ENCODE data around the gene GPR4. TPM values are rescaled to one million over a fixed set of nuclear protein-coding genes. Genes with fewer than 3 reads are reported as not detected.
A peak's percentile ranks its signal among the peaks of the same experiment; 100 is the strongest.

Gene GPR4
- total RNA-seq, 1 experiment from 2014 or later = 0.23 TPM

DNA sequence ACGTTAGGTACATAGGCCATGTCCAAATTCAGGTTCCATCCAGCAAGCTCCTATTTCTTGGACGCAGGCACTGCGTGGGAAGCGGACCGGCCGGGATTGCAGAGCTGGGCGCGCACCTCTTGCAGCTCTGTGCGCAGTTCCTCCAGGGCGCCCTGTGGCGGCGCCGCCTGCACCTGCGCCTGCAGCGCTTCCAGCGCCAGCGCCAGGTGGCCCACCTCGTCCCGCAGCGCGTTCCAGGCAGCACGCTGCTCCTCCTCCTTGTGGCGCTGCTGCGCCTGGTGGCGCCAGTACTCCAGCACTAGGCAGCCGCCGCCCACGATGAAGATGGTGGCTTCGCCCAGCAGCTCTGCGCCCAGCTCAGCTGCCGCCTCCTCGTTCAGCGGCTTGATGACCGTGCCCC is 48.5 kb downstream of the GPR4 start:
- TF ChIP-seq SIN3A (IDR thresholded peaks at IDR 0.05; ENCODE audit: borderline replicate concordance, insufficient read depth, low read depth, low read length) = no peak
- TF ChIP-seq, protein P1, sequence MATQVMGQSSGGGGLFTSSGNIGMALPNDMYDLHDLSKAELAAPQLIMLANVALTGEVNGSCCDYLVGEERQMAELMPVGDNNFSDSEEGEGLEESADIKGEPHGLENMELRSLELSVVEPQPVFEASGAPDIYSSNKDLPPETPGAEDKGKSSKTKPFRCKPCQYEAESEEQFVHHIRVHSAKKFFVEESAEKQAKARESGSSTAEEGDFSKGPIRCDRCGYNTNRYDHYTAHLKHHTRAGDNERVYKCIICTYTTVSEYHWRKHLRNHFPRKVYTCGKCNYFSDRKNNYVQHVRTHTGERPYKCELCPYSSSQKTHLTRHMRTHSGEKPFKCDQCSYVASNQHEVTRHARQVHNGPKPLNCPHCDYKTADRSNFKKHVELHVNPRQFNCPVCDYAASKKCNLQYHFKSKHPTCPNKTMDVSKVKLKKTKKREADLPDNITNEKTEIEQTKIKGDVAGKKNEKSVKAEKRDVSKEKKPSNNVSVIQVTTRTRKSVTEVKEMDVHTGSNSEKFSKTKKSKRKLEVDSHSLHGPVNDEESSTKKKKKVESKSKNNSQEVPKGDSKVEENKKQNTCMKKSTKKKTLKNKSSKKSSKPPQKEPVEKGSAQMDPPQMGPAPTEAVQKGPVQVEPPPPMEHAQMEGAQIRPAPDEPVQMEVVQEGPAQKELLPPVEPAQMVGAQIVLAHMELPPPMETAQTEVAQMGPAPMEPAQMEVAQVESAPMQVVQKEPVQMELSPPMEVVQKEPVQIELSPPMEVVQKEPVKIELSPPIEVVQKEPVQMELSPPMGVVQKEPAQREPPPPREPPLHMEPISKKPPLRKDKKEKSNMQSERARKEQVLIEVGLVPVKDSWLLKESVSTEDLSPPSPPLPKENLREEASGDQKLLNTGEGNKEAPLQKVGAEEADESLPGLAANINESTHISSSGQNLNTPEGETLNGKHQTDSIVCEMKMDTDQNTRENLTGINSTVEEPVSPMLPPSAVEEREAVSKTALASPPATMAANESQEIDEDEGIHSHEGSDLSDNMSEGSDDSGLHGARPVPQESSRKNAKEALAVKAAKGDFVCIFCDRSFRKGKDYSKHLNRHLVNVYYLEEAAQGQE (IDR thresholded peaks at IDR 0.05; ENCODE audit: insufficient read depth in 1 of 2, low read depth in 2 of 2, low read length in 1 of 2) = no peak
- no peak for TF ChIP-seq POLR2AphosphoS5 (IDR thresholded peaks at IDR 0.05; ENCODE audit: low read depth, low read length)
- ChIA-PET CTCF (no interaction called here), POLR2A (no interaction called here)
- intact Hi-C loops (cut with micrococcal nuclease; ENCODE audit: unreplicated experiment) = no loop called here
- no peak overlapping the region for H3K27ac ChIP-seq (ENCODE audit: low read length)
- H3K4me1 ChIP-seq (ENCODE audit: control insufficient read depth, insufficient read depth, low read length) = no peaks in the 10 kb centered on the region
- in situ Hi-C loops (cut with HindIII; ENCODE audit: low pct_unique_long_range_greater_than_20kb, low sequenced_read_pairs) = no loop called here
- H3K36me3 ChIP-seq (ENCODE audit: control insufficient read depth, insufficient read depth, low read length) = no peaks in the 10 kb centered on the region
- no TSS peak for BruUV-seq (replicated peaks)
- DNase-seq (ENCODE audit: low read depth, low spot score) = no peak
- H3K9me3 ChIP-seq (ENCODE audit: control insufficient read depth, insufficient read depth, low read depth, low read length) = no peaks in the 10 kb centered on the region
- ATAC-seq = no peak
- no peaks in the 10 kb centered on the region for H3K27me3 ChIP-seq (ENCODE audit: control insufficient read depth, insufficient read depth, low read length)
- no peak overlapping the region for H3K4me3 ChIP-seq (ENCODE audit: low read depth in 2 of 2, low read length in 2 of 2)

DNA sequence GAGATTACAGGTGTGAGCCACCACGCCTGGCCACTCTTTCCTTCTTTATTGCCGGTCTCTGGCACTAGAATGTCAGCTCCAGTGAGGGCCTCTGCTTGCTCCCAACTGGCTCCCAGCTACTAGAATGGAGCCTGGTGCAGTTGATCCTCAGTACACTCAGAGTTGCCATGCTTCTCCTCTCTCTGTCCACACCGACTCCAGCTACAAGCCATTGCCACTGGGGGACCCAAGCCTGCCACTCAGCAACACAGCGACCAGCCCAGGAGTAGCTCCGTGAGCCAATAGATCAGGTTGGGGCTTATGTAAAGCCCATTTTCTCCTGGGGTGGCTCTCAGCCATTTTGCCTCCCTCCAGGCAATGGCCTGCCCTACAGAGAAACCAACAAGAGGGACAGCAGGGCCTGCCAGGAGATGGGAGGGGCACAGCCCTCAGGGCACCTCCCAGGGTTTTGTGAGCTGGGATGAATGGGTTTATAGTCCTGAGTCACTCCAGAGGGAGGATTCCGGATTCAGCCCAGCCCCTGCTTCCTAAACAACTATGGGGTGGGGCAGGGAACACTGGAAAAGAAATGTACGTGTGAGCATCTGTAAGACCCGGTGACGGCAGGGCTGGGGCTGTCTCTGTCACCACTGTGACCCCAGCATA is 53.9 kb downstream of the GPR4 start:
- H3K27me3 ChIP-seq (ENCODE audit: control insufficient read depth, insufficient read depth, low read length) = no peaks in the 10 kb centered on the region
- CTCF ChIA-PET = interaction anchor here (0.6 kb wide), 1 partner anchor 53 kb away, joined by 3 read pairs; no protein-coding TSS in a partner anchor
- no peak for TF ChIP-seq POLR2AphosphoS5 (IDR thresholded peaks at IDR 0.05; ENCODE audit: low read depth, low read length)
- TF ChIP-seq TCF7L2 (IDR thresholded peaks at IDR 0.05; ENCODE audit: low read depth, low read length) = no peak
- no peak for TF ChIP-seq SIN3A (IDR thresholded peaks at IDR 0.05; ENCODE audit: borderline replicate concordance, insufficient read depth, low read depth, low read length)
- TF ChIP-seq, protein P1 (IDR thresholded peaks at IDR 0.05; ENCODE audit: insufficient read depth in 1 of 2, low read depth in 2 of 2, low read length in 1 of 2) = no peak
- TF ChIP-seq, protein P2, sequence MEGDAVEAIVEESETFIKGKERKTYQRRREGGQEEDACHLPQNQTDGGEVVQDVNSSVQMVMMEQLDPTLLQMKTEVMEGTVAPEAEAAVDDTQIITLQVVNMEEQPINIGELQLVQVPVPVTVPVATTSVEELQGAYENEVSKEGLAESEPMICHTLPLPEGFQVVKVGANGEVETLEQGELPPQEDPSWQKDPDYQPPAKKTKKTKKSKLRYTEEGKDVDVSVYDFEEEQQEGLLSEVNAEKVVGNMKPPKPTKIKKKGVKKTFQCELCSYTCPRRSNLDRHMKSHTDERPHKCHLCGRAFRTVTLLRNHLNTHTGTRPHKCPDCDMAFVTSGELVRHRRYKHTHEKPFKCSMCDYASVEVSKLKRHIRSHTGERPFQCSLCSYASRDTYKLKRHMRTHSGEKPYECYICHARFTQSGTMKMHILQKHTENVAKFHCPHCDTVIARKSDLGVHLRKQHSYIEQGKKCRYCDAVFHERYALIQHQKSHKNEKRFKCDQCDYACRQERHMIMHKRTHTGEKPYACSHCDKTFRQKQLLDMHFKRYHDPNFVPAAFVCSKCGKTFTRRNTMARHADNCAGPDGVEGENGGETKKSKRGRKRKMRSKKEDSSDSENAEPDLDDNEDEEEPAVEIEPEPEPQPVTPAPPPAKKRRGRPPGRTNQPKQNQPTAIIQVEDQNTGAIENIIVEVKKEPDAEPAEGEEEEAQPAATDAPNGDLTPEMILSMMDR (IDR thresholded peaks at IDR 0.05) = no peak
- ATAC-seq (peak; percentile 87), DNase-seq (ENCODE audit: low read depth, low spot score) (no peak)
- H3K4me3 ChIP-seq (ENCODE audit: low read depth in 2 of 2, low read length in 2 of 2) = no peak overlapping the region
- POLR2A ChIA-PET = no interaction called here
- no peak overlapping the region for H3K27ac ChIP-seq (ENCODE audit: low read length)
- intact Hi-C loops (cut with micrococcal nuclease; ENCODE audit: unreplicated experiment) = no loop called here
- H3K9me3 ChIP-seq (ENCODE audit: control insufficient read depth, insufficient read depth, low read depth, low read length) = no peaks in the 10 kb centered on the region
- in situ Hi-C loops (cut with HindIII; ENCODE audit: low pct_unique_long_range_greater_than_20kb, low sequenced_read_pairs) = no loop called here
- no TSS peak for BruUV-seq (replicated peaks)
- H3K36me3 ChIP-seq (ENCODE audit: control insufficient read depth, insufficient read depth, low read length) = no peaks in the 10 kb centered on the region
- no peaks in the 10 kb centered on the region for H3K4me1 ChIP-seq (ENCODE audit: control insufficient read depth, insufficient read depth, low read length)
